Measurements from ENCODE around the gene LRRN4. TPM values are rescaled to one million over a fixed set of nuclear protein-coding genes. Genes with fewer than 3 reads are reported as not detected.
A peak's percentile ranks its signal among the peaks of the same experiment; 100 is the strongest.

The LRRN4 gene
- 0.23 and 0.72 TPM in 2 replicates for total RNA-seq (2021)
- Bru-seq, nascent RNA, result percentile 37 among the genes with signal in this experiment
- percentile 30 among the genes with signal in this experiment for BruChase-seq, experiment 1, labeled RNA remaining after a 2-hour chase
- percentile 58 among the genes with signal in this experiment for BruChase-seq, experiment 2, labeled RNA remaining after a 6-hour chase
- long read RNA-seq, partial matches to known transcripts, result 1 of 2 reads
- long read RNA-seq, other reads (novel, unspliced or antisense), result 0 of 2 reads

GRCh38 chr20:6053776-6054688 is at the start of gene LRRN4:
TSS of gene LRRN4 (minus strand) at chr20:6054060. CDS start at chr20:6052799, 1,261 bp downstream.
- H3K4me2 ChIP-seq, result peak within 1 kb of the TSS; percentile 56
- no peaks in the 10 kb centered on the region for H3K79me2 ChIP-seq (ENCODE audit: low read depth)
- H4K20me1 ChIP-seq (ENCODE audit: insufficient read depth), result no peaks in the 10 kb centered on the region
- no peaks in the 10 kb centered on the region for H3K9me3 ChIP-seq (ENCODE audit: insufficient read depth, low read depth)
- DNase-seq, result peak; percentile 79
- H3F3A ChIP-seq (ENCODE audit: insufficient read depth, low read depth), result peaks cover 11% of the 10 kb centered on the region; the same call in 1 of the 2 replicates
- H3K27me3 ChIP-seq (ENCODE audit: insufficient read depth, low read depth), result no peaks in the 10 kb centered on the region
- peak within 1 kb of the TSS; percentile 10; the same call in 1 of the 2 replicates for H3K4me3 ChIP-seq
- intact Hi-C loops (cut with micrococcal nuclease; ENCODE audit: unreplicated experiment), result no loop called here
- H3K4me1 ChIP-seq (replicated peaks; ENCODE audit: insufficient read depth), result peaks cover 27% of the 10 kb centered on the region
- H3K27ac ChIP-seq, result no peak within 1 kb of the TSS
- ChIA-PET CTCF (no interaction called here), POLR2A (ENCODE audit: unreplicated experiment) (interaction anchor here (0.6 to 0.8 kb wide), 2 partner anchors 68 to 279 kb away, joined by 5 to 9 read pairs; no protein-coding TSS in a partner anchor)
- no TSS peak for BruUV-seq (replicated peaks)
- H3K9me2 ChIP-seq (ENCODE audit: insufficient read depth), result no peaks in the 10 kb centered on the region
- no peak within 1 kb of the TSS for H2AFZ ChIP-seq
- H3K36me3 ChIP-seq (ENCODE audit: low read depth), result no peaks in the 10 kb centered on the region
- TF ChIP-seq EZH2 (IDR thresholded peaks at IDR 0.05; ENCODE audit: low read depth), result no peak
- TF ChIP-seq, protein P1, sequence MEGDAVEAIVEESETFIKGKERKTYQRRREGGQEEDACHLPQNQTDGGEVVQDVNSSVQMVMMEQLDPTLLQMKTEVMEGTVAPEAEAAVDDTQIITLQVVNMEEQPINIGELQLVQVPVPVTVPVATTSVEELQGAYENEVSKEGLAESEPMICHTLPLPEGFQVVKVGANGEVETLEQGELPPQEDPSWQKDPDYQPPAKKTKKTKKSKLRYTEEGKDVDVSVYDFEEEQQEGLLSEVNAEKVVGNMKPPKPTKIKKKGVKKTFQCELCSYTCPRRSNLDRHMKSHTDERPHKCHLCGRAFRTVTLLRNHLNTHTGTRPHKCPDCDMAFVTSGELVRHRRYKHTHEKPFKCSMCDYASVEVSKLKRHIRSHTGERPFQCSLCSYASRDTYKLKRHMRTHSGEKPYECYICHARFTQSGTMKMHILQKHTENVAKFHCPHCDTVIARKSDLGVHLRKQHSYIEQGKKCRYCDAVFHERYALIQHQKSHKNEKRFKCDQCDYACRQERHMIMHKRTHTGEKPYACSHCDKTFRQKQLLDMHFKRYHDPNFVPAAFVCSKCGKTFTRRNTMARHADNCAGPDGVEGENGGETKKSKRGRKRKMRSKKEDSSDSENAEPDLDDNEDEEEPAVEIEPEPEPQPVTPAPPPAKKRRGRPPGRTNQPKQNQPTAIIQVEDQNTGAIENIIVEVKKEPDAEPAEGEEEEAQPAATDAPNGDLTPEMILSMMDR (conservative IDR thresholded peaks at IDR 0.05), result no peak

DNA sequence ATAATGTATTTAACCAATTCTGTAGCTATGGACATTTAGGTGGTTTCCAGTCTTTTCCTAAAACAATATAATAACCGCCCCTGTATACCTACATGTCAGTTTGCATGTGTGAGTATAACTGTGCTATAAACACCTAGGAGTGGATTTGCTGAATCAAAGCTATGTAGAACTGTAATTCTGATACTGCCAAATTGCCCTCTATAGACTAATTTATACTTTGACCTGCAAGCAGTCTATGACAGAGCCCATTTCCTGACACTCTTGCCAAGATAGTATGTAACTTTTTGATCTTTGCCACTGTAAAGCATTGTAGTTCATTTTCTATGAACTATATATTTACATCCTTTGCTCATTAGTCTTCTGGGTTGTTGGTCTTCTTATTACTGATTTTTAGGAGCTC is 49.4 kb upstream of the LRRN4 start:
- DNase-seq, result no peak
- no peak overlapping the region for H2AFZ ChIP-seq
- H3K9me3 ChIP-seq (ENCODE audit: insufficient read depth, low read depth), result no peaks in the 10 kb centered on the region
- no peaks in the 10 kb centered on the region for H3K79me2 ChIP-seq (ENCODE audit: low read depth)
- no peaks in the 10 kb centered on the region for H3K9me2 ChIP-seq (ENCODE audit: insufficient read depth)
- H3K4me2 ChIP-seq, result no peak overlapping the region
- TF ChIP-seq, protein P1 (conservative IDR thresholded peaks at IDR 0.05), result no peak
- no peak for TF ChIP-seq EZH2 (IDR thresholded peaks at IDR 0.05; ENCODE audit: low read depth)
- H4K20me1 ChIP-seq (ENCODE audit: insufficient read depth), result no peaks in the 10 kb centered on the region
- ChIA-PET POLR2A (ENCODE audit: unreplicated experiment) (no interaction called here), CTCF (no interaction called here)
- no peak overlapping the region for H3K27ac ChIP-seq
- 0 out of 2 replicates have a peak, but pooled peaks cover 6% of the 10 kb centered on the region for H3F3A ChIP-seq (ENCODE audit: insufficient read depth, low read depth)
- BruUV-seq (replicated peaks), result no TSS peak
- H3K4me1 ChIP-seq (replicated peaks; ENCODE audit: insufficient read depth), result no peaks in the 10 kb centered on the region
- intact Hi-C loops (cut with micrococcal nuclease; ENCODE audit: unreplicated experiment), result no loop called here
- no peak overlapping the region for H3K4me3 ChIP-seq
- H3K27me3 ChIP-seq (ENCODE audit: insufficient read depth, low read depth), result no peaks in the 10 kb centered on the region
- H3K36me3 ChIP-seq (ENCODE audit: low read depth), result peaks cover 8% of the 10 kb centered on the region; the same call in 1 of the 2 replicates

- H3K4me1 ChIP-seq (replicated peaks; ENCODE audit: insufficient read depth), result no peaks in the 10 kb centered on the region
- H3K9me3 ChIP-seq (ENCODE audit: insufficient read depth, low read depth), result no peaks in the 10 kb centered on the region
- no peak overlapping the region for H3K4me2 ChIP-seq
- no TSS peak for BruUV-seq (replicated peaks)
- no peak for DNase-seq
- no peaks in the 10 kb centered on the region for H3K79me2 ChIP-seq (ENCODE audit: low read depth)
- H2AFZ ChIP-seq, result no peak overlapping the region
- no peak overlapping the region for H3K4me3 ChIP-seq
- H3K27ac ChIP-seq, result no peak overlapping the region
- H3K9me2 ChIP-seq (ENCODE audit: insufficient read depth), result no peaks in the 10 kb centered on the region
- H3K36me3 ChIP-seq (ENCODE audit: low read depth), result peaks cover 11% of the 10 kb centered on the region; the same call in 1 of the 2 replicates
- ChIA-PET CTCF (no interaction called here), POLR2A (ENCODE audit: unreplicated experiment) (no interaction called here)
- no peaks in the 10 kb centered on the region for H3K27me3 ChIP-seq (ENCODE audit: insufficient read depth, low read depth)
- TF ChIP-seq, protein P1 (conservative IDR thresholded peaks at IDR 0.05), result no peak
- no peak for TF ChIP-seq EZH2 (IDR thresholded peaks at IDR 0.05; ENCODE audit: low read depth)
- 0 out of 2 replicates have a peak, but pooled peaks cover 6% of the 10 kb centered on the region for H3F3A ChIP-seq (ENCODE audit: insufficient read depth, low read depth)
- H4K20me1 ChIP-seq (ENCODE audit: insufficient read depth), result no peaks in the 10 kb centered on the region
- intact Hi-C loops (cut with micrococcal nuclease; ENCODE audit: unreplicated experiment), result no loop called here
These were observed 47.5 kb upstream of the LRRN4 start for GRCh38 chr20:6101346-6101745.

Measured in PC-9 (cell line).